SK-N-SH treated with all-trans-retinoic acid at 6 μM for 48 hours (cell line): ENCODE data around the gene KCTD10.

ENCODE experiments used
- ARNTL ChIP-seq: fragments of 450-650 bp; formaldehyde crosslinking; IDR thresholded peaks from 2 replicates; pipeline ENCODE4 v1.5.0; 2020; ENCODE audit warnings: low read depth, mild to moderate bottlenecking, moderate library complexity, borderline replicate concordance
- GLIS3 ChIP-seq: fragments of 250-450 bp; sonication (Bioruptor Pico); IDR thresholded peaks from 2 replicates; pipeline ENCODE4 v1.5.0; 2020; ENCODE audit warnings: mild to moderate bottlenecking, moderate library complexity
- OSR1 ChIP-seq: fragments of 250-450 bp; sonication (Bioruptor Pico); IDR thresholded peaks from 2 replicates; pipeline ENCODE4 v1.8.0; 2022; ENCODE audit warnings: moderate library complexity, mild to moderate bottlenecking, inconsistent platforms
- ZC3H10 ChIP-seq: fragments of 250-450 bp; sonication (Bioruptor Pico); IDR thresholded peaks from 2 replicates; pipeline ENCODE4 v1.5.1; 2021; ENCODE audit warnings: mild to moderate bottlenecking, moderate library complexity
- ZFP30 ChIP-seq: fragments of 450-650 bp; formaldehyde crosslinking; IDR thresholded peaks from 2 replicates; pipeline ENCODE4 v1.5.0; 2022; ENCODE audit warnings: mild to moderate bottlenecking, moderate library complexity
- ZNF70 ChIP-seq: fragments of 450-650 bp; formaldehyde crosslinking; IDR thresholded peaks from 2 replicates; pipeline ENCODE4 v1.5.0; 2020; ENCODE audit warnings: mild to moderate bottlenecking, moderate library complexity
- TF ChIP-seq, protein P1 (sequence below): fragments of 250-450 bp; sonication (Bioruptor Pico); IDR thresholded peaks from 2 replicates; pipeline ENCODE4 v1.8.0; 2020; ENCODE audit warnings: mild to moderate bottlenecking, moderate library complexity, borderline replicate concordance

DNA sequence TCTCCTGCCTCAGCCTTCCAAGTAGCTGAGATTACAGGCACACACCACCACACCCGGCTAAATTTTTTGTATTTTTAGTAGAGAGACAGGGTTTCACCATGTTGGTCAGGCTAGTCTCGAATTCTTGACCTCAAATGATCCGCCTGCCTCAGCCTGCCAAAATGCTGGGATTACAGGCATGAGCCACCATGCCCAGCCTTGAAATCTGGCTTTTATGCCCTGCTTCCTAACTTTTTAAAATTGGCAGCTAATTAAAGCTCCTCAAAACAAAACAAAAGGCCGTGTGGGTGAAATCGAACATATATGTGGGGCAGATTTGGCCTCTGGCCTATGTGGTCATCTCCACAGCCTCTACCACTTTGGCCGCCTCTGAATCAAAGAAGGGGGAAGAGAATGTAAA is 37.9 kb downstream of the KCTD10 start:
- no peak for TF ChIP-seq GLIS3 (CRISPR knock-in tag)
- no peak for TF ChIP-seq ZFP30 (CRISPR knock-in tag)
- TF ChIP-seq ZC3H10 (CRISPR knock-in tag): no peak
- TF ChIP-seq, protein P1, sequence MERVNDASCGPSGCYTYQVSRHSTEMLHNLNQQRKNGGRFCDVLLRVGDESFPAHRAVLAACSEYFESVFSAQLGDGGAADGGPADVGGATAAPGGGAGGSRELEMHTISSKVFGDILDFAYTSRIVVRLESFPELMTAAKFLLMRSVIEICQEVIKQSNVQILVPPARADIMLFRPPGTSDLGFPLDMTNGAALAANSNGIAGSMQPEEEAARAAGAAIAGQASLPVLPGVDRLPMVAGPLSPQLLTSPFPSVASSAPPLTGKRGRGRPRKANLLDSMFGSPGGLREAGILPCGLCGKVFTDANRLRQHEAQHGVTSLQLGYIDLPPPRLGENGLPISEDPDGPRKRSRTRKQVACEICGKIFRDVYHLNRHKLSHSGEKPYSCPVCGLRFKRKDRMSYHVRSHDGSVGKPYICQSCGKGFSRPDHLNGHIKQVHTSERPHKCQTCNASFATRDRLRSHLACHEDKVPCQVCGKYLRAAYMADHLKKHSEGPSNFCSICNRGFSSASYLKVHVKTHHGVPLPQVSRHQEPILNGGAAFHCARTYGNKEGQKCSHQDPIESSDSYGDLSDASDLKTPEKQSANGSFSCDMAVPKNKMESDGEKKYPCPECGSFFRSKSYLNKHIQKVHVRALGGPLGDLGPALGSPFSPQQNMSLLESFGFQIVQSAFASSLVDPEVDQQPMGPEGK (CRISPR knock-in tag): no peak
- TF ChIP-seq ZNF70: no peak
- no peak for TF ChIP-seq ARNTL (CRISPR knock-in tag)
- TF ChIP-seq OSR1 (CRISPR knock-in tag): no peak
